Memory B cell (primary cell): ENCODE measurements around the gene RGL2.

Experiments used
- ATAC-seq: fragments of 150-1000 bp; cut with Tn5 transposase; 2 replicates; pipeline ENCODE4 v1.10.0; 2021; ENCODE audit warnings: low read depth, mild to moderate bottlenecking, moderate library complexity
- DNase-seq, 2 donors: peaks; one replicate each; pipeline ENCODE4 v3.0.0; 2022; ENCODE audit warnings: low spot score in 2 of 2
- H3K27ac Mint-ChIP-seq: one replicate; pipeline ENCODE4 v1.8.0; 2022; ENCODE audit warnings: mild to moderate bottlenecking, moderate library complexity, mixed read lengths
- H3K27me3 Mint-ChIP-seq: one replicate; pipeline ENCODE4 v1.8.0; 2022; ENCODE audit warnings: mixed read lengths
- H3K36me3 Mint-ChIP-seq: one replicate; pipeline ENCODE4 v1.8.0; 2022; ENCODE audit warnings: mild to moderate bottlenecking, mixed read lengths
- H3K4me1 Mint-ChIP-seq: one replicate; pipeline ENCODE4 v1.8.0; 2022; ENCODE audit warnings: mixed read lengths
- H3K4me3 Mint-ChIP-seq: one replicate; pipeline ENCODE4 v1.8.0; 2022; ENCODE audit warnings: mild to moderate bottlenecking, moderate library complexity, mixed read lengths
- H3K9me3 Mint-ChIP-seq: one replicate; pipeline ENCODE4 v1.8.0; 2022; ENCODE audit warnings: mixed read lengths

RGL2 gene

DNA sequence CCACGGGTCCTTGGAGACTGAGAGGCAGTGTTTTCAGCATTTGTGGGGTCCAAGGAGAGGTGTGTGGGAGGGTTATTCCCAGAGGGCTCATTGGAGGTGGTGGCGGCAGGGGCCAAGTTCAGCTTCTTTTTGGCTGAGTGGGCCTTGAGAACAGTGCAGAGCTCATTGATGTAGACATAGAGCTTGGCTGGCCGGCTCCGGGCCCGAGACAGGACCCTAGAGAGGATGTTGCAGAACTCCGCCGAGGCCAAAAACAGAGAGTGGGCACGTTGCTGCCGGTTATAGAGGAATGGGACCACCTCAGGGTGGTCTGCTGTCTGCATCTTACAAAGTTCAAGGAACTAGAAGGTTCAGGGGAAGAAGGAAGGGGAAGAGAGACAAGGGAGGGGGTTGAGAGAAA is 22.5 kb upstream of the RGL2 start:
- no peak for DNase-seq
- Mint-ChIP-seq H3K4me3 (peak overlapping the region; percentile 84), H3K4me1 (peaks cover 54% of the 10 kb centered on the region), H3K27me3 (no peaks in the 10 kb centered on the region), H3K9me3 (no peaks in the 10 kb centered on the region), H3K27ac (peak overlapping the region; percentile 91), H3K36me3 (peaks cover 30% of the 10 kb centered on the region)
- no peak for ATAC-seq

- H3K4me1 Mint-ChIP-seq = peaks cover 57% of the 10 kb centered on the region
- no peak overlapping the region for H3K27ac Mint-ChIP-seq
- DNase-seq = no peak
These were observed 21.8 kb upstream of the RGL2 start for GRCh38 chr6:33320315-33321181.

GRCh38 chr6:33319939-33320314 is 21.2 kb upstream of the RGL2 start:
- no peak for DNase-seq

More at GRCh38 chr6:33320315-33321181, 21.8 kb upstream of the RGL2 start:
- Mint-ChIP-seq H3K9me3 (no peaks in the 10 kb centered on the region), H3K4me3 (peak overlapping the region; percentile 84), H3K36me3 (peaks cover 31% of the 10 kb centered on the region), H3K27me3 (no peaks in the 10 kb centered on the region)
- no peak for ATAC-seq

GRCh38 chr6:33318426-33319073 is 19.8 kb upstream of the RGL2 start:
- ATAC-seq (no peak), DNase-seq (no peak)
- H3K4me3 Mint-ChIP-seq = peak overlapping the region; percentile 99
- H3K4me1 Mint-ChIP-seq = peaks cover 61% of the 10 kb centered on the region
- H3K27ac Mint-ChIP-seq = peak overlapping the region; percentile 100
- H3K27me3 Mint-ChIP-seq = no peaks in the 10 kb centered on the region
- H3K36me3 Mint-ChIP-seq = peaks cover 31% of the 10 kb centered on the region
- no peaks in the 10 kb centered on the region for H3K9me3 Mint-ChIP-seq

More at GRCh38 chr6:33319939-33320314, 21.2 kb upstream of the RGL2 start:
- Mint-ChIP-seq H3K27ac (no peak overlapping the region), H3K4me1 (peaks cover 63% of the 10 kb centered on the region), H3K9me3 (no peaks in the 10 kb centered on the region), H3K27me3 (no peaks in the 10 kb centered on the region), H3K36me3 (peaks cover 31% of the 10 kb centered on the region), H3K4me3 (peak overlapping the region; percentile 60)
- no peak for ATAC-seq

- ATAC-seq = peak; percentile 46
- peaks cover 60% of the 10 kb centered on the region for H3K4me1 Mint-ChIP-seq
- peak within 1 kb of the TSS; percentile 99 for H3K4me3 Mint-ChIP-seq
- DNase-seq = peak; percentile 91 to 94
- H3K27ac Mint-ChIP-seq = peak within 1 kb of the TSS; percentile 100
- H3K9me3 Mint-ChIP-seq = no peaks in the 10 kb centered on the region
- no peaks in the 10 kb centered on the region for H3K27me3 Mint-ChIP-seq
- H3K36me3 Mint-ChIP-seq = peaks cover 34% of the 10 kb centered on the region
These were observed 19.1 kb upstream of the RGL2 start, which contains the start of gene ZBTB22 for GRCh38 chr6:33317669-33318425. Gene ZBTB22 (minus strand): TSS chr6:33317744. CDS start chr6:33316916, 828 bp downstream.

GRCh38 chr6:33317419-33317668 is 18.6 kb upstream of the RGL2 start:
- Mint-ChIP-seq H3K4me3 (peak overlapping the region; percentile 99), H3K27ac (peak overlapping the region; percentile 100), H3K36me3 (peaks cover 37% of the 10 kb centered on the region), H3K27me3 (no peaks in the 10 kb centered on the region), H3K4me1 (peaks cover 58% of the 10 kb centered on the region), H3K9me3 (no peaks in the 10 kb centered on the region)
- ATAC-seq (no peak), DNase-seq (no peak)

DNA sequence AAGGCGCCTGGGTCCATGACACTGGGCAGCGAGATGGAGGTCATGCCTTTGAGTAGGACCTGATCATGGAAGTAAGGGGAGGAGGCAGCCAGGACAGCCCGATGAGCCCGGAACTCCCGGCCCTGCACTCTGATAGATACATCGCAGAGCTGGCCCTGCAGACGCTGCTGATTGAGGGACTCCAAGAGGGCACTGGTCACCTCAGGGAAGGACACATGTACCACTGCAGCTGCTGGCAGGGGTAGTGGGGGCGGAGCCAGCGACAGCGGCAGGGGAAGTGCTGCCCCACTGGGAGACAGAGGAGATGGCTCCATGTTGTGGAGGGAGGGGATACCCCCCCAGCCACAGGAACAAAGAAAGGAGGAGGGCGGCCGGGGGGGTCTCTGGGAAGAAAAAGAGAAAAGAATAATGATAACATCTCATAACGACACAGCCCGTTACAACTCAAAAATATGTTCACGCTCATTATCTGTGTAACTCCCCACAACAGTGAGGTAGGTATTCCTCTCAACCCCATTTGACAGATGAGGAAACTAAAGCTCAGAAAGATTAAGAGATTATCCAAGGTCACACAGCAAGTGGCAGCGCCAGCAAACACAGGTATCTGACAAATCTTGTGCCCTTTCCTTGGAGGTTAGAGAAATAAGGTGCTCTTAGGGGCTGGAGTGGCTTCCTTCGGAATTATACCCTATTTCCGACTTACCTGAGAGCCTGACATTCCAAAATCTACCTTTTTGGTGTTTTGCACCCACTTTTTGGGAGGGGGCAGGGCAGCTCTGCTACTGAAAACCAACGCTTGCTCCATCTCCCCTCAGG is 18.1 kb upstream of the RGL2 start:
- peaks cover 58% of the 10 kb centered on the region for H3K4me1 Mint-ChIP-seq
- peak overlapping the region; percentile 100 for H3K27ac Mint-ChIP-seq
- DNase-seq = no peak
- H3K36me3 Mint-ChIP-seq = peaks cover 34% of the 10 kb centered on the region
- H3K9me3 Mint-ChIP-seq = no peaks in the 10 kb centered on the region
- no peaks in the 10 kb centered on the region for H3K27me3 Mint-ChIP-seq
- peak overlapping the region; percentile 99 for H3K4me3 Mint-ChIP-seq
- no peak for ATAC-seq

GRCh38 chr6:33315793-33316602 is 17.3 kb upstream of the RGL2 start:
- no peak for ATAC-seq
- peak overlapping the region; percentile 100 for H3K27ac Mint-ChIP-seq
- H3K4me3 Mint-ChIP-seq = peak overlapping the region; percentile 94
- peaks cover 56% of the 10 kb centered on the region for H3K4me1 Mint-ChIP-seq
- H3K9me3 Mint-ChIP-seq = no peaks in the 10 kb centered on the region
- no peak for DNase-seq
- H3K27me3 Mint-ChIP-seq = no peaks in the 10 kb centered on the region
- peaks cover 34% of the 10 kb centered on the region for H3K36me3 Mint-ChIP-seq

DNA sequence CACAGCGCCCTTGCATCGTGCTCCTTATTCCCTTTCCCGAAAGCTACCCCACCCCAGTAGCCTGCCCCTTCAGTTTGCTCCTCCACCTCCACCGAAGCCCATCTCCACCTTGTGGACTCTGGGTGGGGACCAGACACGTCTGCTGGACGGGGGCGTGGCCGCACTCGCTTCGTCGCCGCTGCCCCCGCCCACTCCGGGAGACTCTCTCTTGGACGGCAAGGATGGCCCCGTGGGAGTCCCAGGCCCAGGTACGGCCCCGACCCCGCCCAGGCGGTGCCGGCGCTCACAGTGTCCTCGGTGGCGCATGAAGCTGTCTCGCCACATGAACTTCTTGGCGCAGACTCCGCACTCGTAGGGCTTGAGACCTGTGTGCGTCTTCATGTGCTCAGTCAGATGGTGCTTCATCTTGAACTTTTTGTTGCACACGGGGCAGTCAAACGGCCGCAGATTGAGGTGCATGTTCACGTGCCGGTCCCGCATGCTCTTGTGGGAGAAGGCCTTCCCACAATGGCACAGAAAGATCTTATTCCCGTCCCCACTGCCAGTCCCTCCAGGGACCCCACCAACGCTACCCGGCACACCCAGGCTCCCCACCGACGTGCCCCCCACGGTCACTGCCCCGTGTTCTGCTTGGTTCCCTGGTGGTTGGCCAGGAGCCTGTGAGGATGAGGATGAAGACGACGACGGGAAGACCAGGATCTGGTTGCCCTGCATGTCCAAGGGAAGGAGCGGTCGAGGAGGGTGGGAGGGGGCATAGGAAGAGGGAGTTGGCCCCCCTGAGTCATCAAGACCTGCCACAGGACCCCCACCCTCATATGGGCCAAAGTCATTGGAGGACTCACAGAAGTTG is 16.4 kb upstream of the RGL2 start:
- H3K4me3 Mint-ChIP-seq = peak overlapping the region; percentile 94
- peaks cover 53% of the 10 kb centered on the region for H3K4me1 Mint-ChIP-seq
- peak overlapping the region; percentile 100 for H3K27ac Mint-ChIP-seq
- no peaks in the 10 kb centered on the region for H3K27me3 Mint-ChIP-seq
- H3K36me3 Mint-ChIP-seq = peaks cover 29% of the 10 kb centered on the region
- ATAC-seq = peak; percentile 9
- peak; percentile 51 to 59 for DNase-seq
- H3K9me3 Mint-ChIP-seq = no peaks in the 10 kb centered on the region

DNA sequence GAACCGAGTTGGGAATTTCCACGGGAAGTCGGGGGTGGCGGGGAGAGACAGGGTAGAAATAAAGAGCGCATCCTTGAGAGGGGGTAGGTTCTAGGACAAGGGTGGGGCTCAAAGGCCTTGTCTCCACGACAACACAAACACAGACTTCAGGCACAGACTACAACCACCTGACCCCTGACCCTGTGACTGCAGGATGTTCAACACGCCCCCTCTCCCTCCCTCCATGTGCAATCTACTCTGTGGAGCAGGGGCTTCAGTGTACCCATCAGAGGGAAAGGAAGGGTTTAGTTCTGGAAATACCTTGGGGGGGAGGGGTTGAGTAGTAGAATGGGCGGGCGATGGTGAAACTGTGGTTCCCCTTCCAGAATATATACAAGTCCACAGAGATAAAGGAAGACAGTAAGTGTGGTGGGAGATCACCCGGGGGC is 15.8 kb upstream of the RGL2 start:
- Mint-ChIP-seq H3K4me1 (peaks cover 47% of the 10 kb centered on the region), H3K27ac (peak overlapping the region; percentile 100), H3K4me3 (peak overlapping the region; percentile 94), H3K27me3 (no peaks in the 10 kb centered on the region), H3K36me3 (peaks cover 23% of the 10 kb centered on the region), H3K9me3 (no peaks in the 10 kb centered on the region)
- DNase-seq = peak; percentile 70 to 76
- ATAC-seq = peak; percentile 52

DNA sequence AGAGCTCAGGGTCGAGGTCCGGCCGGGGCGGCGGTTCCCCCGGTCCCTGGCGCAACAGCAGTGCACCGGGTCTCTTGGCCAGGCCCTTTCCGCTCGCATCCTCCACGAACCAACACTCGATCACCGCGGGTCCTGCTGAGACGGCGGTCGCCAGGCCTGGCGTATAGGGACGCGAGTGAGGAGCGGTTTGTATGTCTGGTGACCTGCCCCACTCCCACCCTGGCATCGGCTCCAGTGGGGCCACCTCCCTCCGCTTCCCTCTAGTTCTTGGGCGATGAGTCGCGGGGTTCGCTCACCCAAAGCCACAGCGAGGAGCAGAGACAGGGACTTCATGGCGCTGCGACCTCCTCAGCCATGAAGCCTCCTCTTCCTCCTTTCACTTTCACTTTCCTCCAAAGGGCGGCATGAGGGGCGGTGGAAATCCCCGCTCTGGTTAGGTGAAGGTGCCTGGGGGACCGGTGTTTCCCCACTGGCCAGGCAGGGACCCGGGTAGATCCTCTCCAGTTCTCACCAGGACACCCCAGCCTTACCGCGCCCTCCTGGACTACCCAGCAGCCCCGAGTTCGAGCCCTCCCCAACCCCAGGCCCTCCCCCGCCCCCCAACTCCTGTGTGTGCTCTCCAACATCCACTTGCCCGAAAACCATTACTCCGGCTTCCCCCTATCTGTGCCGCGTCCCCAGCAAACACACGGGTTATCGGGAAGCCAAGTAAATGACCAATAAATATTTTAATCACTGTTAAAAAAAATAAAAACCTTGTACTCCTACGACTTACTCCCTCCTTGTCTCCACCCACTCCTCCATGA is 15.2 kb upstream of the RGL2 start, which contains the start of gene TAPBP:
TSS of gene TAPBP (minus strand) at position 370 of the 806 bp plus-strand sequence. CDS start at position 333, 37 bp downstream.
- Mint-ChIP-seq H3K4me3 (peak within 1 kb of the TSS; percentile 94), H3K27me3 (no peaks in the 10 kb centered on the region), H3K36me3 (peaks cover 20% of the 10 kb centered on the region), H3K9me3 (no peaks in the 10 kb centered on the region), H3K4me1 (peaks cover 41% of the 10 kb centered on the region), H3K27ac (peak within 1 kb of the TSS; percentile 100)
- peak; percentile 82 to 92 for DNase-seq
- peak; percentile 58 for ATAC-seq
